ENCODE results near the gene ELF1. TPM values are rescaled to one million over a fixed set of nuclear protein-coding genes. Genes with fewer than 3 reads are reported as not detected.

Gene ELF1
- total RNA-seq, 2 donors from 2014 or later = 61.8 to 86.1 TPM

- Mint-ChIP-seq H3K9me3 (no peaks in the 10 kb centered on the region), H3K36me3 (no peaks in the 10 kb centered on the region), H3K4me3 (no peak overlapping the region), H3K27ac (no peak overlapping the region), H3K4me1 (ENCODE audit: low read depth in 2 of 2) (peaks cover 9 to 15% of the 10 kb centered on the region in 2 donors), H3K27me3 (no peaks in the 10 kb centered on the region)
- ATAC-seq (no peak), DNase-seq (ENCODE audit: low spot score) (no peak)
Measured at GRCh38 chr13:41032691-41033376, 13.7 kb upstream of the ELF1 start.

GRCh38 chr13:41029629-41030028 lies 10.5 kb upstream of the ELF1 start:
- no peaks in the 10 kb centered on the region for H3K27me3 Mint-ChIP-seq
- no peak overlapping the region for H3K27ac Mint-ChIP-seq
- H3K9me3 Mint-ChIP-seq = no peaks in the 10 kb centered on the region
- H3K36me3 Mint-ChIP-seq = no peaks in the 10 kb centered on the region
- no peak for ATAC-seq
- no peak overlapping the region for H3K4me3 Mint-ChIP-seq
- DNase-seq (ENCODE audit: low spot score) = no peak
- peaks cover 15 to 21% of the 10 kb centered on the region in 2 donors for H3K4me1 Mint-ChIP-seq (ENCODE audit: low read depth in 2 of 2)

GRCh38 chr13:41028051-41028450 lies 8.9 kb upstream of the ELF1 start:
- Mint-ChIP-seq H3K4me3 (no peak overlapping the region), H3K27ac (no peak overlapping the region)

DNA sequence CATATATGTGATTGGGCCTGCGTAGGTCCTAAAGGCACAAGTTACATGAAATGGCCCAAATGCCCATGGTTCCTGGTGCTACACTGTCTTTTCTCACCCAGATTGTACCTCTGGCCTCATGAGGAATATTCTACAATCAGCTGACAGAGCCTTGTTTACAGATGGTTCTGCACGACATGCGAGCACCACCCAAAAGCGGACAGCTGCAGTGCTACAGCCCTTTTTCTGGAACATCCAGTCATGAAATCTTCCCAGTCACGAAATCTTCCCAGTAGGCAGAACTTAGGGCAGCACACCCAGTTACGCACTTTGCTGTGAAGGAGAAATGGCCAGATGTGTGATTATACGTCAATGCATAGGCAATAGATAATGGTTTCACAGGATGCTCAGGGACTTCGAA lies 7.7 kb upstream of the ELF1 start:
- H3K4me3 Mint-ChIP-seq = no peak overlapping the region
- no peaks in the 10 kb centered on the region for H3K9me3 Mint-ChIP-seq
- peaks cover 12 to 21% of the 10 kb centered on the region in 2 donors for H3K4me1 Mint-ChIP-seq (ENCODE audit: low read depth in 2 of 2)
- H3K36me3 Mint-ChIP-seq = no peaks in the 10 kb centered on the region
- DNase-seq (ENCODE audit: low spot score) = no peak
- no peaks in the 10 kb centered on the region for H3K27me3 Mint-ChIP-seq
- no peak overlapping the region for H3K27ac Mint-ChIP-seq
- no peak for ATAC-seq

More at GRCh38 chr13:41028051-41028450, 8.9 kb upstream of the ELF1 start:
- Mint-ChIP-seq H3K36me3 (no peaks in the 10 kb centered on the region), H3K9me3 (no peaks in the 10 kb centered on the region), H3K4me1 (ENCODE audit: low read depth in 2 of 2) (peaks cover 12 to 21% of the 10 kb centered on the region in 2 donors), H3K27me3 (no peaks in the 10 kb centered on the region)
- no peak for DNase-seq (ENCODE audit: low spot score)
- no peak for ATAC-seq

- H3K36me3 Mint-ChIP-seq = no peaks in the 10 kb centered on the region
- H3K4me1 Mint-ChIP-seq (ENCODE audit: low read depth in 2 of 2) = peaks cover 12 to 21% of the 10 kb centered on the region in 2 donors
- H3K9me3 Mint-ChIP-seq = no peaks in the 10 kb centered on the region
- ATAC-seq (no peak), DNase-seq (ENCODE audit: low spot score) (no peak)
- H3K27me3 Mint-ChIP-seq = no peaks in the 10 kb centered on the region
- H3K27ac Mint-ChIP-seq = no peak overlapping the region
- H3K4me3 Mint-ChIP-seq = no peak overlapping the region
Measured at GRCh38 chr13:41025518-41025917, 6.4 kb upstream of the ELF1 start.

GRCh38 chr13:41019578-41020347 lies 647 bp upstream of the ELF1 start:
- peaks cover 10% of the 10 kb centered on the region for H3K36me3 Mint-ChIP-seq
- peak overlapping the region; percentile 84 for H3K4me3 Mint-ChIP-seq
- peak overlapping the region; percentile 91 to 97 for H3K27ac Mint-ChIP-seq
- peaks cover 27 to 40% of the 10 kb centered on the region in 2 donors for H3K4me1 Mint-ChIP-seq (ENCODE audit: low read depth in 2 of 2)
- ATAC-seq (no peak), DNase-seq (ENCODE audit: low spot score) (no peak)
- no peaks in the 10 kb centered on the region for H3K27me3 Mint-ChIP-seq
- no peaks in the 10 kb centered on the region for H3K9me3 Mint-ChIP-seq

DNA sequence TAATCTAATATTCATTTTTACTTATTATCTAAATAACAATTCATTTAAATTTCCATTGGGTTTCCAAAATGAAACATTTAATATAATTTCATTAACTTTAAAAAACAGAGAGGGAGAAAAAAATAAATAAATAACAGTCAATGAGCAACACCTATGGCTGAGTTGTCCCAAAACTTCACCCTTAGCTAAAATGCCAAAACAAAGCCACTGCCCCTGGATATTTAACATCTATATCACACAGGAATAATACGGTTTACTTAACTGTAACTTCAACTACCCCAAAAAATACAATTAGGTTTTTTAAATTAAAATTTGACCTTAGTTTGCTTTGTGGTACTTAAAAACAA lies 541 bp downstream of the ELF1 start:
- Mint-ChIP-seq H3K27ac (peak overlapping the region; percentile 91 to 97), H3K27me3 (no peaks in the 10 kb centered on the region), H3K36me3 (peaks cover 10% of the 10 kb centered on the region), H3K4me3 (peak overlapping the region; percentile 84), H3K9me3 (no peaks in the 10 kb centered on the region), H3K4me1 (ENCODE audit: low read depth in 2 of 2) (peaks cover 36 to 48% of the 10 kb centered on the region in 2 donors)
- ATAC-seq (no peak), DNase-seq (ENCODE audit: low spot score) (no peak)

GRCh38 chr13:41017817-41018601 lies 1.1 kb downstream of the ELF1 start:
- DNase-seq (ENCODE audit: low spot score) (no peak), ATAC-seq (no peak)
- no peaks in the 10 kb centered on the region for H3K27me3 Mint-ChIP-seq
- H3K4me3 Mint-ChIP-seq = peak overlapping the region; percentile 84
- H3K4me1 Mint-ChIP-seq (ENCODE audit: low read depth in 2 of 2) = peaks cover 39 to 52% of the 10 kb centered on the region in 2 donors
- peak overlapping the region; percentile 91 to 97 for H3K27ac Mint-ChIP-seq
- H3K36me3 Mint-ChIP-seq = peaks cover 13% of the 10 kb centered on the region
- no peaks in the 10 kb centered on the region for H3K9me3 Mint-ChIP-seq

DNA sequence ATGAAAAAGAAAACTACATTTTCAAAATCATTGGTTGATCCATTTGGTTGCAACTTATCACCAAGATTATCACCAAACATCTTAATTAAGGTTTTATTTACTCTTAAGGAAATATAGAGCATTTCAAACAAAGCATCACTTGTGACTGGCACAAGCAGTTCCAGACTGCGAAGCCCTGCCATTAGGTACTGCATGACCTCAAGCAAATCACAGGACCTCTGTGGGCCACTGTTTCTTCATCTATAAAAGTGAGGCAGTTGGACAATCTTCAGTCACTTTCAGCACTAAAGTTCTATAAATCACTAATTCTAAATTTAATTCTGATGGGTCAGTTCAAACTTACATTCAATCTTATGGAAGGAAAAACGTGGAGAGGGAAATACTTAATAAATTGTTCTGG lies 2.0 kb downstream of the ELF1 start:
- ATAC-seq = no peak
- Mint-ChIP-seq H3K27me3 (no peaks in the 10 kb centered on the region), H3K4me3 (peak overlapping the region; percentile 84), H3K4me1 (ENCODE audit: low read depth in 2 of 2) (peaks cover 40 to 54% of the 10 kb centered on the region in 2 donors), H3K36me3 (peaks cover 14% of the 10 kb centered on the region), H3K9me3 (no peaks in the 10 kb centered on the region), H3K27ac (peak overlapping the region; percentile 91 to 97)
- DNase-seq (ENCODE audit: low spot score) = no peak

DNA sequence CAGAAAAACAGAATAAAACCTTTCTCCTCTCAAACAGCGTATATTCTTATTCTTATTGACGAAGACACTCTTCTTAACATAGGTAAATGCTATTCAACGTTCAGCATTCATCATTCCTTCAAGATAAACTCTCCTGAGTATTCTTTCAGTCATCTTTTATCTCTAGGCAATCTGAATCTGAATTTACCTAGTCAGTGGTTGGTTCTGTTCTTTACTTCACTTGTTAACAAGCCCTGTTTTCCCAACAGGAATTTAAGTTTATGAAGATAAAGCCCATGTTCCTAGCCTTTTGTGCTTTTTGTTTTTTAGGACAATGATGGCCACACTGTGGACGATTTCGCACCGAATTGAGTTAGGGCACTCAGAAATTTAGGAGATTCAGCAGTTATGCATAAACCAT lies 3.2 kb downstream of the ELF1 start:
- DNase-seq (ENCODE audit: low spot score) = no peak
- Mint-ChIP-seq H3K27ac (peak overlapping the region; percentile 91 to 97), H3K27me3 (no peaks in the 10 kb centered on the region), H3K4me1 (ENCODE audit: low read depth in 2 of 2) (peaks cover 43 to 61% of the 10 kb centered on the region in 2 donors), H3K9me3 (no peaks in the 10 kb centered on the region), H3K4me3 (peak overlapping the region; percentile 84), H3K36me3 (peaks cover 14% of the 10 kb centered on the region)
- no peak for ATAC-seq

GRCh38 chr13:41013835-41014234 lies 5.3 kb downstream of the ELF1 start:
- no peaks in the 10 kb centered on the region for H3K9me3 Mint-ChIP-seq
- peak overlapping the region; percentile 91 to 97 for H3K27ac Mint-ChIP-seq
- peak in 1 of 2 donors; percentile 90 for ATAC-seq
- peak overlapping the region; percentile 84 for H3K4me3 Mint-ChIP-seq
- H3K27me3 Mint-ChIP-seq = no peaks in the 10 kb centered on the region
- H3K36me3 Mint-ChIP-seq = peaks cover 14% of the 10 kb centered on the region
- H3K4me1 Mint-ChIP-seq (ENCODE audit: low read depth in 2 of 2) = peaks cover 39 to 58% of the 10 kb centered on the region in 2 donors
- no peak for DNase-seq (ENCODE audit: low spot score)

- no peak for ATAC-seq
- DNase-seq (ENCODE audit: low spot score) = no peak
- Mint-ChIP-seq H3K4me3 (no peak overlapping the region), H3K36me3 (peaks cover 10% of the 10 kb centered on the region), H3K27me3 (no peaks in the 10 kb centered on the region), H3K4me1 (ENCODE audit: low read depth in 2 of 2) (peaks cover 46 to 62% of the 10 kb centered on the region in 2 donors), H3K9me3 (no peaks in the 10 kb centered on the region), H3K27ac (peak overlapping the region; percentile 28 to 71)
Measured at GRCh38 chr13:41012536-41012935, 6.6 kb downstream of the ELF1 start.

DNA sequence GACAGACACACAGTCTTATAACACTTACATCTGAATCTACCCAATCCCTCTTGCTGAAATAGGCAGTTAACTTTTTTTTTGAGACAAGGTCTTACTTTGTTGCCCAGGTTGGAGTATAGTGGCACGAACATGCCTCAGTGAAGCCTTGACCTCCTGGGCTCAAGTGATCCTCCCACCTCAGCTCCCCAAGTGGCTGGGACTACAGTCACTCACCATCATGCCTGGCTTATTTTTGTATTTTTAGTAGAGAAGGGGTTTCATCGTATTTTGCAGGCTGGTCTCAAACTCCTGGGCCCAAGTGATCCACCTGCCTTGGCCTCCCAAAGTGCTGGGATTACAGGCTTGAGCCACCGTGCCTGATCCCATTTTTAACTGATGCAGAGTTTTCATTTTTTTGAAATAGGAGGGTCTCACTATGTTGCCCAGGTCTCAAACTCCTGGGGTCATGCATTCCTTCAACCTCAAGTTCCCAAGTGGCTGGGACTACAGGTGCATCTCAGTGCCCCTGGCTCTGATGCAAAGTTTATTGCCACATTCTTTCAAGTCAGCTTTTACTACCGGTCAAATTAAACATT lies 7.6 kb downstream of the ELF1 start:
- ATAC-seq = no peak
- Mint-ChIP-seq H3K27me3 (no peaks in the 10 kb centered on the region), H3K9me3 (no peaks in the 10 kb centered on the region), H3K27ac (peak overlapping the region in 1 of 2 donors; percentile 28), H3K4me1 (ENCODE audit: low read depth in 2 of 2) (peaks cover 44 to 63% of the 10 kb centered on the region in 2 donors), H3K36me3 (peaks cover 10% of the 10 kb centered on the region), H3K4me3 (no peak overlapping the region)
- DNase-seq (ENCODE audit: low spot score) = no peak
